HG02642 (cell line): ENCODE results near the gene NPFF.

Experiments
- ATAC-seq: cut with Tn5 transposase; IDR thresholded peaks from one replicate; pipeline ENCODE4 v1.9.1; 2021; ENCODE audit warnings: mild to moderate bottlenecking; ENCODE audit not compliant: unreplicated experiment, poor library complexity

The NPFF gene

GRCh38 chr12:53514628-53515290 lies 7.5 kb upstream of the NPFF start:
- ATAC-seq, result no peak

- ATAC-seq, result no peak
Observed at GRCh38 chr12:53513712-53514410, 6.6 kb upstream of the NPFF start.

GRCh38 chr12:53510181-53510812 lies 3.0 kb upstream of the NPFF start:
- no peak for ATAC-seq

- peak; percentile 77 for ATAC-seq
Observed at GRCh38 chr12:53508534-53509170, 1.4 kb upstream of the NPFF start.

- ATAC-seq, result no peak
Observed at GRCh38 chr12:53507603-53507885, 260 bp upstream of the NPFF start.

DNA sequence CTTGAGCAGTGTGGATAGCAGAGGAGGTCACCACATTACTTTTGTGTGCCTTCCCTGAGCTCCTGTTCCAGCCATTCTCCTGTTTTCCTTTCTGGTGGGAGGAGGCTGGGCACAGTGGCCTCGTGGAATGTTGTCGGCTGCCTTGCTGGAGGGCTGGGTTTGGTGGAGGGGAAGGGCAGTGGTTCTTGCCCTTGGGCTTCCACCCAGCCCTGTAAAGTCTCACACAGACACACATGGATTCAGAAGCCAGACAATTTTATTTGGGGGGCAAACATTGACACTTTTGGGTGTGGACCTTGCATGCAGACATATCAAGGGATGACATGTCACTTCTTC lies 866 bp downstream of the NPFF start:
- no peak for ATAC-seq

DNA sequence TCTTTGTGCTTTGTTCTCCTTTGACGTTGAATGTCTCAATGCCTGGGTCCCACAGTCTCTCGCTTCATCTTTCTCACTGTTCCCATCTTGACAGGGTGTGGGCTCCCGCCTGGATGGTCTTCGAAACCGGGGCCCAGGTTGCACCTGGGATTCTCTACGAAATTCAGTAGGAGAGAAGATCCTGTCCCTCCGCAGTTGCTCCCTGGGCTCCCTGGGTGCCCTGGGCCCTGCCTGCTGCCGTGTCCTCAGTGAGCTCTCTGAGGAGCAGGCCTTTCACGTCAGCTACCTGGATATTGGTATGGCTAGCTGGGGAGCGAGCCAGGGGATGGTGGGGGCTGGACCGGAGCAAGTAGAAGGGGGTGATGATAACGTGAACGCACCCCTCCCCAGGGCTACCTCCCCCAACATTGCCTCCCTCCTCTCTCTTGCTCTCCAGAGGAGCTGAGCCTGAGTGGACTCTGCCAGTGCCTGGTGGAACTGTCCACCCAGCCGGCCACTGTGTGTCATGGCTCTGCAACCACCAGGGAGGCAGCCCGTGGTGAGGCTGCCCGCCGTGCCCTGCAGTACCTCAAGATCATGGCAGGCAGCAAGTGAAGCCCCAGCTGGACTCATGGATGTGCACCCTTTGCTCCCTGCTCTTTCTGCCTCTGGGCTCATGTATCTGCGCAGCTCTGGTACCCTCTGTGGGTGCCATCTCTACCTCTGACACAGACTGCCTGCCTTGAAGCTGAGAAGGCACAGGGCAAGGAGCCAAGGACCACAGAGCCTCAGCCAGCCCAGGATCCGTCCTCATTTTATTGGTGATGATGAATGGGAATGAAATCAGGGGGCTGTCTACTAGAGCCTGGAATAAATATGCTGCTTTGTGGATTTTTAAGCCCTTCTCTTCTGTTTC lies 1.5 kb downstream of the NPFF start:
- ATAC-seq, result no peak

DNA sequence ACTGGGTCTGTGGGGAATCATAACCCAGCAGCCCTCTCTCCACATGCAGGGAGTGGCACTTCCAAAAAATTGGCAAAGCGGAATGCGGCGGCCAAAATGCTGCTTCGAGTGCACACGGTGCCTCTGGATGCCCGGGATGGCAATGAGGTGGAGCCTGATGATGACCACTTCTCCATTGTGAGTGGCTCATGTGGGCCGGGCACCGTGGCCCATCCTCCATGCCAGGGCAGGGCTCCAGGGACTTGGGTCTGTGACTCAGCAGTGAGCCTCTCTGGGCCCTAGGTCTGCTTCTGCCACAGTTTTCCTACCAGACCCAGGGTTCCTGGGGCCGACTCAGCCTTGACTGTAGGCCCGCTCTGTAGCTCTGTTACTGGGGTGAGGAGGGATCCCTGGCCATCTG lies 2.2 kb downstream of the NPFF start:
- no peak for ATAC-seq

DNA sequence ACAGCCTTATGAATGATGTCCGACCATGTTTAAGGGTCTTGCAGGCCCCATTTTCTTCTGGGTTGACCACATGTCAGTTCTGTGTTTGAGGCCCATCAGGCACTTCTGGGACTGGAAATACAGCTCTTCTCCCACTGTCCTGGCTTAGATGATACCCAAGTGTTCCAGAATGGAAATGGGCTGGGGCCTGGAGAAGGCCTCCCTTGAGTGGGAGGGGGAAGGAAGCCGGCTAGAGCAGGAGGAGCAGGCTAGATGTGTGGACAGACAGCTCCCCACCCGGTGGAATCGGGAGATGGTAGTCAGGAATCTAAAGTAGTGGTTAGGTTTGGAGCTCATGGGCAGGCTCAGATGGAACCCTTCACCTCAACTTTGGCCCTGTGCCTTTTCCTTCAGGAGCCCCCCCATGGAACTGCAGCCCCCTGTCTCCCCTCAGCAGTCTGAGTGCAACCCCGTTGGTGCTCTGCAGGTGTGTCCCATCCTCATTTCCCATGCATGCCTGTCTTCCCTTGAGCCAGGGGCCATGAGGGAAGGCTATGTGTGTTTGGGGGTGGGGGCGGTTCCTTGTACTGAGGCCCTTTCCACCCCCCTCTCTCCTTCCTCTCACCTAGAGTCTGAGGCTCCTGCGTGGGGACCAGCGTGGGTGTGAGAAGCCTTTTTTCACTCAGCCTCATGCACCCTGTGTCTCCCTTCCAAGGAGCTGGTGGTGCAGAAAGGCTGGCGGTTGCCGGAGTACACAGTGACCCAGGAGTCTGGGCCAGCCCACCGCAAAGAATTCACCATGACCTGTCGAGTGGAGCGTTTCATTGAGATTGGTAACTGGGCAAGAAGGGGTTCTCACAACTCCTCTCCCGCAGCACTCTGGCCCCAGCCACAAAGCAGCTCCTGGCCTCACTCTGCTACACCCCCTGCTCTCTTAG lies 3.0 kb downstream of the NPFF start:
- ATAC-seq, result no peak

DNA sequence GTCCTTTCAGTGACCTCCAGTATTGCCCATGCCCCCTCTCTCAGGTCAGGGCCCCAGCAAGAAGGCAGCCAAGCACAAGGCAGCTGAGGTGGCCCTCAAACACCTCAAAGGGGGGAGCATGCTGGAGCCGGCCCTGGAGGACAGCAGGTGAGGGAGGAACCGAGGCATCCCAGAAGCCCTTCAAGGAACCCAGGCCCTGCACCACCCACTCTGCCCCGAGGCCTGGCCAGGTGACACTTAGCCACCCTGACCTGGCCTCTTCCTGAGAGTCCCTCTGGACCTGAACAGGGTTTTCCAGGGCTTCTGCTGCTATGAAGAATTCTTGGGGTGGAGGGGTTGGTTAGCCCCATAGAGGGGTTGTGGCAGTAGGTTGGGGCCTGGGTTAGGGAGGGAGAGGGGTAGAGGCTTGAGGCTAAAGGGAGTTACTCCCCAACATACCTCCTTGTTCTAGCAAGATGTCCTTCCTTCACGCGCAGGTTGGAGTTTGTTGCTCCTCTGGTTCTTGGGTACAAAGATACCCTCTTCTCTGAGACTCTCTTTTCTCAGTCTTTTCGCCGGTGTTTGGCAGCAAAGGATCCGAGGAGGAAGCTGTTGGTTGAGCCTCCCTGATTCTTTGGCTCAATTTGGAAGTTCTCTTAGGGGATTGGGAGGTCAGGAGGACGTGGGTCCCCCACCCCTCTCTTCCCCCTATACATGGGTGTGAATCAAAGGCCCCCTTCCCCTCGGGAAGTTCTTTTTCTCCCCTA lies 4.1 kb downstream of the NPFF start:
- ATAC-seq, result no peak

GRCh38 chr12:53502331-53502730 lies 5.0 kb downstream of the NPFF start:
- no peak for ATAC-seq

DNA sequence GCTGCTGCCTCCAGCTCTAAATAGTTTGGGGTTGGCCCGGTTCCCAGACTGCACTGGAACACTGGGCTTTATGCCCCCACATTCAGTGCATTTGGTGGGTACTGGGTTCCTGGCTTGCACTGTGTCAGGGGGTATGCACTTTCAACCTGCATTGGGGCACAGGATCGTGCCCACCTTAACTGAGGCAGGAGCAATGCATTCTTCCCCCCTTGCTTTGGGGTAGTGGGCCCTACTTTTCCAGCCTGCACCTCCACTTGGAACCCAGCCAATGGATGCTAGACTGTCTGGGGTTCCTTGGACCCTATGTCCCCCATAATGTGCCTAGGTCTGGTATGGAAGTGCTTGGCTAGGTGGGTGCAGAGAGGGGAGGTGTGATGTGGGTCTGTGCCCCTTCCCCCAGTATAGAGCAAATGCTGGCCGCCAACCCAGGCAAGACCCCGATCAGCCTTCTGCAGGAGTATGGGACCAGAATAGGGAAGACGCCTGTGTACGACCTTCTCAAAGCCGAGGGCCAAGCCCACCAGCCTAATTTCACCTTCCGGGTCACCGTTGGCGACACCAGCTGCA lies 5.6 kb downstream of the NPFF start:
- ATAC-seq, result no peak

DNA sequence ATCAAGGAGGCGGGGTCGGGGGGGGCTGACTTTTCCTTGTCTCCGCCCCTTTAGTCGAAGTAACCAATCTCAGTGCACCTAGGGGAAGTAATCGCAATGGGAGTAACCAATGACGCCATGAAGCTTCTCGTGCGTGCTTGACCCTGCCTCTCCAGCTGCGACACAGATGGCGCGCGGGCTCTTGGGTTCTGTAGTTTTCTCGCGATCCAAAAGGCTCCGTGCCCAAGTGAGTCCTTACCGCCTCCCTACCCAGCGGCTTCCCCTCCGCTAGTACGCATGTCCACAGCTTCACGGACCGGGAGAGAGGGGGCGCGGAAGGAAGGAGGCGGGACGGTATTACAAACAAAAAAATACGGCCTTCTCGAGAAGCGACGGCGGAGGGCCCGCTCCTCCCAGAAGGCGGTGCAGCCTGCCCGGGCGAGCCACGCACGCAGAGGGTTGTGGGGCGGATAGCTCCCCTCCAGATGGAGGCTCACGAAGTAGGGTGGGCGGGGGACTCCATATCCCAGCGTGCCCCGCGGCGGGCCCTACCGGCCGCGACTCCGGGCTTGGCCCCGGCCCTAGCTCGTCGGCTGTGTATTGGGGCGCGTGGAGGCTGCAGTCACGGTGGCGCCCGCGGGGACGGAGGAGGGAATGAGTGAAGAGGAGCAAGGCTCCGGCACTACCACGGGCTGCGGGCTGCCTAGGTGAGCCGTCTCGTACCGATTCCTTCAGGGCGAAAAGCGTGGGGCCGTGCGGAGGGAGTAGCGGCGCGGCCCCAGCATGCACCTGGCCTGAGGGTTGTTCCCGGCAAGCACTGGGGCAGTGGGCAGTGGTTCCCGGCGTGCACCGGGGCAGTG lies 6.3 kb downstream of the NPFF start, which contains the start of gene TARBP2:
TARBP2 (plus strand) TSS at position 508 of the 839 bp plus-strand sequence; CDS start at position 634, 126 bp downstream.
- ATAC-seq, result peak; percentile 78

DNA sequence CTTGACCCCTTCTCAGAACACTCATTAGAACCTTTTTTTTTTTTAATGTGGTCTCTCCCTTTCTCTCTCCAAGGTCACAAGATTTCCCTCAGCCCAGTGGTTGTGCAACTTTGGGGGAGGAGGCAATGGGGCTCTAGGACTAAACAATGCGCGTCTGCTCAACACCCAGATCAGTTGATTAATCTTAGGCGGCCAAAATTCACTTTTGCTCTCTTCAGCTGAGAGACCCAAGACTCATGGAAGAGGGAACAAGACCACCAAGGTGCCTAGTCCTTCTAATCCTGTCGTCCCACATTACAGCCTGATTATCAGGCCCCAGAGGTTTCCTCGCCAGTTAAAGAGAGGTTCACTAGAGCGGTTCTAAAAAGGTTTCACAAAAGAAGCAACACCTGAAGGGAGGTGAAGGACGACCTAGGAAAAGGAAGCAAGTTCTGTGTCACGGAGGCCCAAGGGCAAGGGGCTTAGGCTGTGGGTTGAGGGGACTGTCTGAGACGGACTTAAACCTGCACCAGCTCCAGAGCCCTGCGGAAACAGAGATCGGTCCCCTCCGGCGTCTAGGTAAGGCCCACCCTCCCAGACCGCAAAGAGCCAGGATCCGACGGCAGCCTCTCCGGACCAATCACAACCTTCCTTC lies 7.0 kb downstream of the NPFF start:
- no peak for ATAC-seq

GRCh38 chr12:53499266-53500141 lies 7.8 kb downstream of the NPFF start, which contains the start of gene MAP3K12:
Gene MAP3K12 (minus strand): TSS chr12:53499458. CDS start chr12:53487391, 12,067 bp downstream.
- ATAC-seq, result no peak

GRCh38 chr12:53498235-53498630 lies 9.1 kb downstream of the NPFF start:
- no peak for ATAC-seq
